GM12891 (cell line): Measurements from ENCODE around the gene ZNF91.

Source experiments
- DNase-seq: peaks from one replicate; pipeline ENCODE4 v3.0.0; 2011; ENCODE audit warnings: low spot score; ENCODE audit not compliant: insufficient read length
- FAIRE-seq: peaks from 2 replicates; lab custom pipeline; 2011; peaks lifted over from hg19 to GRCh38; lab: Jason Lieb, UNC
- PAX5 ChIP-seq: IDR thresholded peaks from 2 replicates; pipeline ENCODE4 v1.6.1; 2011; ENCODE audit warnings: low read length, moderate library complexity, mild to moderate bottlenecking; ENCODE audit not compliant: insufficient read depth, severe bottlenecking
- POLR2A ChIP-seq: IDR thresholded peaks from 2 replicates; pipeline ENCODE4 v1.6.1; 2011; ENCODE audit warnings: low read depth, low read length, control low read depth
- POLR2AphosphoS5 ChIP-seq: IDR thresholded peaks from 2 replicates; pipeline ENCODE4 v1.6.1; 2011; ENCODE audit warnings: low read depth, low read length, control low read depth
- POU2F2 ChIP-seq: IDR thresholded peaks from 2 replicates; pipeline ENCODE4 v1.6.1; 2011; ENCODE audit warnings: low read depth, mild to moderate bottlenecking, control low read depth, low read length, moderate library complexity
- SPI1 ChIP-seq: IDR thresholded peaks from 2 replicates; pipeline ENCODE4 v1.6.1; 2011; ENCODE audit warnings: low read depth, low read length, control low read depth
- TAF1 ChIP-seq: IDR thresholded peaks from 2 replicates; pipeline ENCODE4 v1.6.1; 2011; ENCODE audit warnings: low read depth, low read length, control low read depth

The ZNF91 gene

DNA sequence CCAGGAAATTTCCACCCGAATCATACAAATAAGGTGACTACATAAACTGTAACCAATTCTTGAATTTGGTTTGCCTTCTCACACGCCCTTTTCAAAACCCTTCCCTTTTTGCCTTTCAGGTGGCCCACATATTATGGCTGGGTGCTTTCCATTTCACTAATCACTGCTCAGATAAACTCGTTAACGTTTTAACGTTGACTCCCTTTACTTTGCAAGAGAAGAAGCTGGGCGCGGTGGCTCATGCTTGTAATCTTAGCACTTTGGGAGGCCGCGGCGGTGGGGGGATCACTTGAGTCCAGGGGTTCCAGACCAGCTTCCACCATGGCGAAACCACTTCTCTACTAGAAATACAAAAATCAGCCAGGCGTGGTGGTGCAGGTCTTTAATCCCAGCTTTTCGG lies 19.8 kb upstream of the ZNF91 start:
- no peak for FAIRE-seq
- DNase-seq: no peak
- TF ChIP-seq SPI1: no peak
- no peak for TF ChIP-seq POLR2A
- no peak for TF ChIP-seq POLR2AphosphoS5

DNA sequence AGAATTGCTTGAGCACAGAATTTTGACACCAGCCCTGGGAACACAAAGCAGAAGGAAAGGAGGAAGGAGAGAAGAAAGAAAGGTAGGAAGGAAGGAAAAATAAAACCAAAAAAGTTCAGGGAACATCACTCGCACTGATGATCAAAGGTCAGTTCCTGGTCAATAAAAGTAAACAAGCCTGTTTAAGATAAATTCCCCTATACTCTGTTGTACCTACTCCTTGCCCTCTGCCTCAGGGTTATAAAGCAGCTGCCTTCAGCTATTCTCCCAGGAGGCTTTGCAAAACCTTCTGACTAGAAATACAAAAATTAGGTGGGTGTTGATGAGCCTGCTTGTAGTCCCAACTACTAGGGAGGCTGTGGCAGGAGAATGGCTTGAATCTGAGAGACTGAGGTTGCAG lies 14.9 kb upstream of the ZNF91 start:
- FAIRE-seq (no peak), DNase-seq (no peak)
- TF ChIP-seq POU2F2: no peak
- TF ChIP-seq POLR2A: no peak

DNA sequence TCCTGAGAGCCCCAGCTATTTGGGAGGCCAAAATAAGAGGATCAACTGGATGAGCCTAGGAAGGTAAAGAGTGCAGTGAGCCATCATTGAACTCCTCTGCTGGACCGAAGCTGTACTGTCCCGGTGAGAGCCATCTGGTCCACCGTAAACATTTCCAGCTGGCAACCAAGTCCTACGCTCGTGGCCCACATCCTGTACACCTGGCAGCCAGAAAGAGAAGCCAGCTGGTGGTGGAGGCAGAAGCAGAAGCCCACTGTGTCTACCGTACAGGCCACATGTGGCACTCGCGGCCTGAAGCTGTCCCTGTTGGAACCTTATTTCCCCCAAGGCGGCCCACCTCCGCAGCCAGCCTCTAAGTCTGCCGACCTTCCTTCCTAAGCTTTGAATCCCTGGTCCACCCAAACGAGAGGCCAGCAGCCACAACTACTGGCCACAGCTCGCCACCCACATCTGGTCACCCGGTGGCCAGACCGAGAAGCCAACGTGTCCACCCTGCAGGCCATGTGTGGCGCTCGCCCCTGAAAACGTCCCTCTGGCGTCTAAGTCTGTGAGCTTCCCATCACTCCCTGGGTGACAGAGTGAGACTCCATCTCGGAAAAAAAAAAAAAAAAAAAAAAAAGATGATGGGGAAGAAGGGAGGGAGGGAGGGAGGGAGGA lies 14.2 kb upstream of the ZNF91 start:
- FAIRE-seq (no peak), DNase-seq (no peak)
- no peak for TF ChIP-seq POLR2A
- no peak for TF ChIP-seq POU2F2
- no peak for TF ChIP-seq POLR2AphosphoS5
- no peak for TF ChIP-seq PAX5
- TF ChIP-seq TAF1: no peak
- no peak for TF ChIP-seq SPI1

DNA sequence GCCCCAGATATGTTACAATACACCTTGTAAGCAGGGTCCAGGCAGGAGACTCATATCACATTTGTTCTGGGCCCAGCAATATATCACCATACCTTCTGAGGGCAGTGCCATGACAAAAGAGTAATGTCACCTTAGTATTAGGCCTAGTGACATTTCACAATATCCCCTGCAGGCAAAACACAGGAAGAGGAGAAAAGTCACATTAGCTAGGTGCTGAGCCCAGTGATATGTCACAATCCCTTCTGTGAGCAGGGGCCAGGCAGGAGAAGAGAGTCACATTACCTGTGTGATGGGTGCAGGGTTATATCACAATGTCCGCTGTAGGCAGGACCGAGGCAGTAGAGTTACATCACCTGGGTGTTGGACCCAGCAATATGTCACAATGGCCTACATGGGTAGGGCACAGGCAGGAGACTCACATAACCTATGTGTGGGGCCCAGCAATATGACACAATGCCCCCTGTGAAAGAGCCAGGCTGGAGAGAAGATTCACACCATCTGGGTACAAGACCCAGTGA lies 12.4 kb upstream of the ZNF91 start:
- TF ChIP-seq POLR2A: no peak
- TF ChIP-seq PAX5: no peak
- no peak for TF ChIP-seq SPI1
- TF ChIP-seq TAF1: no peak
- no peak for TF ChIP-seq POU2F2
- TF ChIP-seq POLR2AphosphoS5: no peak
- FAIRE-seq: no peak
- DNase-seq: no peak

DNA sequence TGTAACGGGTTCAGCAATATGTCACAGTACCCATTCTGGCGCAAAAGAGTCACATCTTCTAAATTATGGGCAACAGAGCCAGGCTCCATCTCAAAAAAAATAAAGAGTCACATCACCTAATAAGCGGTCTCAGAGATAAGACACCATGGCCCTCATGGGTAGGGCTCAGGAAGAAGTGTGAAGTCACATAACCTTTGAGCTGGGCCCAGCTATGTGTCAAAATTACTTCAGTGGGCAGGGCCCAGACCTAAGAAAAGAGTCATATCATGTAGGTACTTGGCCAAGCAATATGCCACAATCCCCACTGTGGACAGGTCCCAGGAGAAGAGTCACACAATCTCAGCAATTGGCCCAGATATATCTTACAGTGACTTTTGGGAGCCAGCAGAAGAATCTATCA lies 11.4 kb upstream of the ZNF91 start:
- DNase-seq (no peak), FAIRE-seq (no peak)
- TF ChIP-seq PAX5: no peak
- no peak for TF ChIP-seq POLR2A
- no peak for TF ChIP-seq TAF1
- no peak for TF ChIP-seq POLR2AphosphoS5

DNA sequence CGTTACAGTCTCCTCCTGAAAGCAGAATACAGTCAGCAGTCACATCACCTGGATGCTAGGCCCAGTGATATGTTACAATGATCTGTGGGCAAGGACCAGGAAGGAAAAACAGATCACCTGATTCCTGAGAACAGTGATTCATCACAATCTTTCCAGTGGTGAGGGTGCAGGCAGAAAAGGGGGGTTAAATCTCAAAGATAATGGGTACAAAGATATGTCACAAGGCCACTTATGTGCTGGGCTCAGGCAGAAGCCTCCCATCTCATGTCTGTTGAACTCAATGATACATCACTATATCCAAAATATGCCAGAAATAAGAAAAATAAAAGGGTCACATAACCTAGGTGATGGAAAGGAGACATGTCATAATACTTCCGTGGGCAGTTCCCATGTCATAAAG lies 10.8 kb upstream of the ZNF91 start:
- FAIRE-seq (no peak), DNase-seq (no peak)
- TF ChIP-seq POU2F2: no peak
- no peak for TF ChIP-seq PAX5
- TF ChIP-seq POLR2A: no peak
- TF ChIP-seq SPI1: no peak
- TF ChIP-seq TAF1: no peak
- no peak for TF ChIP-seq POLR2AphosphoS5

DNA sequence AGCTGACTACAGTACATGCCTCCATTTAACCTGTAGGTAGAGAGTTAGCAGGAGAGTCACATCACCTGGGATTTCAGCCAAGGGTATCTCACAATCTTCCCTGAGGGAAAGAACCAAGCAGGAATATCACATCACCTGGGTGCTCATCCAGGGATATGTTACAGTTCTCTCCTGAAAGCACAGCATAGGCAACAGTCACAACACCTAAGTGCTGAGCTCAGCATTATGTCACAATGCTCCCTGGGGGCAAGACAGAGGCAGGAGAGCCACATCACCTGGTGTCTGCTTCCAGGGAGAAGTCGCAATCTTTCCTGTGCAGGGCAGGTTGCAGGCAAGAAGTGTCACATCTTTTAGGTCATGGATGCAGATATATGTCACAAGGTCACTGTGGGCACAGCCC lies 9.4 kb upstream of the ZNF91 start:
- DNase-seq (no peak), FAIRE-seq (no peak)
- no peak for TF ChIP-seq PAX5
- TF ChIP-seq POU2F2: no peak
- no peak for TF ChIP-seq SPI1
- no peak for TF ChIP-seq POLR2A
- TF ChIP-seq TAF1: no peak
- TF ChIP-seq POLR2AphosphoS5: no peak

DNA sequence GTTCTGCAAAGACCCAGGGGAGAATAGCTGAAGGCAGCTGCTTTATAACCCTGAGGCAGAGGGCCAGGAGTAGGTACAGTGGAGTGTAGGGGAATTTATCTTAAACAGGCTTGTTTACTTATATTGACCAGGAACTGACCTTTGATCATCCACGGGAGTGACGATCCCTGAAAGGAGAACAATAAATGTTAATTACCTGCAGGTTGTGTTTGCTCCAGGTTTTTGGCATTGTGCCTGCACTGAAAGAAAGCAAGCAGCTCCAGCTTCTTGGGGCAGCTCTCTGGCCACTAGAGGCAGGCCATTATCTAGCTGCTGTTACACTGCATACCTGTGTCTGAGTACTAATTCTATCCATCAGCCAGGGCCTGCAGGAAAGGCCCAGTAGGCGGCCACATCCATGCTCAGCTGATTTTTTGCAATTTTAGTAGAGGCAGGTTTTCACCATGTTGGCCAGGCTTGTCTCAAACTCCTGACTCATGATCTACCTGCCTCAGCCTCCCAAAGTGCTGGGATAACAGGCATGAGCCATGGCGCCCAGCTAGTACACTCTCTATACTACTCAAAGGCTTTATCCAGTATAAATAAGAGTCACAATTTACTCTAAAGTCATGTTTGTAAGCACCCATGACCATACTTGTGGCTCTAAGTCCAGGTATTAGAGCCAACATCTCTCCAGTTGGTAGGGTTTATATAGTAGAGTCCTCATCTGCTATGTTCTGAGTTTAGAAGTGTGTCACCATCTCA lies 8.5 kb upstream of the ZNF91 start:
- TF ChIP-seq POLR2A (no peak), TAF1 (no peak), POU2F2 (no peak), PAX5 (no peak)
- no peak for FAIRE-seq
- DNase-seq: no peak

DNA sequence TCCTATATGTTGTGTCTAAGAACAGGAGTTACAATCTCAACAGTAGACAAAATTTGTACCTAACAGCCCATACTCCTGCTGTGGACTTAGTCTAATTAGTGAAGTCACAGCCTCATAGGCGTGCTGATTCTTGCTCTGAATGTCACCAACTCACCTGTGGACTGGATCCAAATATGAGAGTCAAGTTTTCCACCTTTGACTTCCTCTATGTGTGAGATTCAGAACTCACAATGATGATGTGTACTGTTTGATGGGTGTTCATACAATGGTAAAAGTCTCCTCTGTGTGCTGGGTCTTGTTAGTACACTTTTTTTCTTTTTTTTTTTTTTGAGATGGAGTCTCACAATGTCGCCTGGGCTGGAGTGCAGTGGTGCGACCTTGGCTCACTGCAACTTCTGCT lies 7.8 kb upstream of the ZNF91 start:
- no peak for TF ChIP-seq POLR2A
- TF ChIP-seq TAF1: no peak
- no peak for TF ChIP-seq PAX5
- no peak for TF ChIP-seq SPI1
- no peak for TF ChIP-seq POLR2AphosphoS5
- no peak for TF ChIP-seq POU2F2
- FAIRE-seq: no peak
- no peak for DNase-seq

DNA sequence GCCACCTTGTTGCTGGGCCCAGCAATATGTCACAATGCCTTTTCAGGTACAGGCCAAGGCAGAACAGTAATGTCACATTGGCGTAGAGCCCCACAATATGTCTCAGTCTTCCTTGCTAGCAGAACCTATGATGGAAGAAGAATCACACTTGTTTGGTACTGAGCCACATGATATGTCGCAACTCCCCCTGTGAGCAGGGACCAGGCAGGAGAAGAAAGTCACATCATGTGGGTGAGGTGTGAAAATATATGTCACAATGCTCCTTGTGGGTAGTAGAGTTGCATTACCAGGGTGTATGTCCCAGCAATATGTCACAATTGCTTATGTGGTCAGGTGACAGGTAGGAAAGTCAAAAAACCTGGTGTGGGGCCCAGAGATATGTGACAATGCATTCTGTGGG lies 7.1 kb upstream of the ZNF91 start:
- DNase-seq: no peak
- FAIRE-seq: no peak
- TF ChIP-seq POU2F2: no peak
- TF ChIP-seq POLR2AphosphoS5: no peak
- no peak for TF ChIP-seq POLR2A
- no peak for TF ChIP-seq TAF1
- TF ChIP-seq PAX5: no peak
- no peak for TF ChIP-seq SPI1

DNA sequence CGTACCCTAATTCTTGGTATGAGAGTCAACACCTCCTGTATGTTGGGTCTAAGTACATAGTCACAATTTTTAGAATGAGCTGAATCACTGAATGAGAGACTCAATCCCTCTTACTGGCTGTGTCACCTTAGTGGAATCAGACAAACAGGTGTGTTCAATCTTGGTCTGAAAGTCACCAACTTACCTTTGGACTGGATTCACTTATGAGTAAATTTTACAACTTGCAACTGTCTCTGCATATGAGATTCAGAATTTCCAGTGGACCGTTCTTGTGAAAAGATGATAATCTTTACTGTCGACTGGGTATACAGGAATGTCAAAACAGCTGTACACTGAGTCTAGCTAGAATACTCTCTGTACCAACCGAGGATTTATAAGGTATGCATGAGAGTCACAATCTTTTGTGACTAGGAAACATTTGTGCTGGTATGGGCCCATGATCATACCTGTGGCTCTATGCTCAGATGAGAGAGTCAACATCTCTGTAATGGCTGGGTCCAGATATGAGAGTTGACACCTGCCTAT lies 5.9 kb upstream of the ZNF91 start:
- FAIRE-seq: no peak
- no peak for DNase-seq
- no peak for TF ChIP-seq POLR2AphosphoS5
- TF ChIP-seq TAF1: no peak
- no peak for TF ChIP-seq POU2F2
- TF ChIP-seq POLR2A: no peak
- no peak for TF ChIP-seq SPI1
